Measurements from ENCODE around the gene HSPB1.

Gene HSPB1

GRCh38 chr7:76325811-76326210 is 23.3 kb downstream of the HSPB1 start:
- Histone ChIP-seq H3K4me1 (ENCODE audit: insufficient read depth, poor library complexity, severe bottlenecking) (no peaks in the 10 kb centered on the region), H3K4me3 (ENCODE audit: severe bottlenecking) (no peak overlapping the region), H3K36me3 (ENCODE audit: low read depth) (peaks cover 65% of the 10 kb centered on the region), H3K27me3 (ENCODE audit: insufficient read depth, poor library complexity, severe bottlenecking) (no peaks in the 10 kb centered on the region), H3K9me3 (ENCODE audit: severe bottlenecking) (no peaks in the 10 kb centered on the region), H3K27ac (ENCODE audit: poor library complexity, severe bottlenecking) (no peak overlapping the region)
- DNase-seq (ENCODE audit: low spot score) = no peak
- ATAC-seq (ENCODE audit: low read depth) = no peak
- no peak for TF ChIP-seq CTCF (IDR thresholded peaks at IDR 0.05; ENCODE audit: poor library complexity, severe bottlenecking)

GRCh38 chr7:76326646-76327233 is 24.3 kb downstream of the HSPB1 start:
- Histone ChIP-seq H3K4me1 (ENCODE audit: insufficient read depth, poor library complexity, severe bottlenecking) (no peaks in the 10 kb centered on the region), H3K27me3 (ENCODE audit: insufficient read depth, poor library complexity, severe bottlenecking) (no peaks in the 10 kb centered on the region), H3K4me3 (ENCODE audit: severe bottlenecking) (no peak overlapping the region), H3K27ac (ENCODE audit: poor library complexity, severe bottlenecking) (no peak overlapping the region), H3K36me3 (ENCODE audit: low read depth) (peaks cover 74% of the 10 kb centered on the region), H3K9me3 (ENCODE audit: severe bottlenecking) (no peaks in the 10 kb centered on the region)
- no peak for TF ChIP-seq CTCF (IDR thresholded peaks at IDR 0.05; ENCODE audit: poor library complexity, severe bottlenecking)
- no peak for DNase-seq (ENCODE audit: low spot score)
- ATAC-seq (ENCODE audit: low read depth) = no peak

GRCh38 chr7:76327610-76328009 is 25.1 kb downstream of the HSPB1 start:
- Histone ChIP-seq H3K36me3 (ENCODE audit: low read depth) (peaks cover 83% of the 10 kb centered on the region), H3K4me3 (ENCODE audit: severe bottlenecking) (no peak overlapping the region), H3K4me1 (ENCODE audit: insufficient read depth, poor library complexity, severe bottlenecking) (no peaks in the 10 kb centered on the region), H3K27ac (ENCODE audit: poor library complexity, severe bottlenecking) (no peak overlapping the region), H3K27me3 (ENCODE audit: insufficient read depth, poor library complexity, severe bottlenecking) (no peaks in the 10 kb centered on the region), H3K9me3 (ENCODE audit: severe bottlenecking) (no peaks in the 10 kb centered on the region)
- TF ChIP-seq CTCF (IDR thresholded peaks at IDR 0.05; ENCODE audit: poor library complexity, severe bottlenecking) = no peak
- DNase-seq (ENCODE audit: low spot score) = no peak
- ATAC-seq (ENCODE audit: low read depth) = no peak

- Histone ChIP-seq H3K9me3 (ENCODE audit: severe bottlenecking) (no peaks in the 10 kb centered on the region), H3K36me3 (ENCODE audit: low read depth) (peaks cover 90% of the 10 kb centered on the region), H3K4me1 (ENCODE audit: insufficient read depth, poor library complexity, severe bottlenecking) (no peaks in the 10 kb centered on the region), H3K4me3 (ENCODE audit: severe bottlenecking) (no peak overlapping the region), H3K27me3 (ENCODE audit: insufficient read depth, poor library complexity, severe bottlenecking) (no peaks in the 10 kb centered on the region), H3K27ac (ENCODE audit: poor library complexity, severe bottlenecking) (no peak overlapping the region)
- ATAC-seq (ENCODE audit: low read depth) (no peak), DNase-seq (ENCODE audit: low spot score) (no peak)
- no peak for TF ChIP-seq CTCF (IDR thresholded peaks at IDR 0.05; ENCODE audit: poor library complexity, severe bottlenecking)
Observed at GRCh38 chr7:76328389-76328788, 25.9 kb downstream of the HSPB1 start.

- ATAC-seq (ENCODE audit: low read depth) = no peak
- H3K36me3 ChIP-seq (ENCODE audit: low read depth) = peaks cover 90% of the 10 kb centered on the region
Observed at GRCh38 chr7:76329479-76329878, 27.0 kb downstream of the HSPB1 start.

More at GRCh38 chr7:76329479-76329878, 27.0 kb downstream of the HSPB1 start:
- H3K9me3 ChIP-seq (ENCODE audit: severe bottlenecking) = no peaks in the 10 kb centered on the region
- no peak for DNase-seq (ENCODE audit: low spot score)
- no peak overlapping the region for H3K4me3 ChIP-seq (ENCODE audit: severe bottlenecking)
- H3K4me1 ChIP-seq (ENCODE audit: insufficient read depth, poor library complexity, severe bottlenecking) = no peaks in the 10 kb centered on the region
- H3K27me3 ChIP-seq (ENCODE audit: insufficient read depth, poor library complexity, severe bottlenecking) = no peaks in the 10 kb centered on the region
- no peak for TF ChIP-seq CTCF (IDR thresholded peaks at IDR 0.05; ENCODE audit: poor library complexity, severe bottlenecking)
- H3K27ac ChIP-seq (ENCODE audit: poor library complexity, severe bottlenecking) = no peak overlapping the region

Data from RWPE2 (cell line).